ENCODE data around the gene NINJ1. TPM values are rescaled to one million over a fixed set of nuclear protein-coding genes. Genes with fewer than 3 reads are reported as not detected.
A peak's percentile ranks its signal among the peaks of the same experiment; 100 is the strongest.

NINJ1 gene
- total and polyA plus RNA-seq, 2 of the 4 experiments (the other 2 are of a cell fraction) = 21.9 to 38.8 TPM

- TF ChIP-seq RAD21 (IDR thresholded peaks at IDR 0.05; ENCODE audit: low read length) (no peak), MAZ (IDR thresholded peaks at IDR 0.05; ENCODE audit: borderline replicate concordance, low read depth, low read length) (peak; percentile 84; the same call in 1 of the 2 replicates)
These were observed 38.6 kb downstream of the NINJ1 start (continued) for GRCh38 chr9:93095205-93096130.

GRCh38 chr9:93094658-93095204, 39.3 kb downstream of the NINJ1 start:
- TF ChIP-seq, protein P1, sequence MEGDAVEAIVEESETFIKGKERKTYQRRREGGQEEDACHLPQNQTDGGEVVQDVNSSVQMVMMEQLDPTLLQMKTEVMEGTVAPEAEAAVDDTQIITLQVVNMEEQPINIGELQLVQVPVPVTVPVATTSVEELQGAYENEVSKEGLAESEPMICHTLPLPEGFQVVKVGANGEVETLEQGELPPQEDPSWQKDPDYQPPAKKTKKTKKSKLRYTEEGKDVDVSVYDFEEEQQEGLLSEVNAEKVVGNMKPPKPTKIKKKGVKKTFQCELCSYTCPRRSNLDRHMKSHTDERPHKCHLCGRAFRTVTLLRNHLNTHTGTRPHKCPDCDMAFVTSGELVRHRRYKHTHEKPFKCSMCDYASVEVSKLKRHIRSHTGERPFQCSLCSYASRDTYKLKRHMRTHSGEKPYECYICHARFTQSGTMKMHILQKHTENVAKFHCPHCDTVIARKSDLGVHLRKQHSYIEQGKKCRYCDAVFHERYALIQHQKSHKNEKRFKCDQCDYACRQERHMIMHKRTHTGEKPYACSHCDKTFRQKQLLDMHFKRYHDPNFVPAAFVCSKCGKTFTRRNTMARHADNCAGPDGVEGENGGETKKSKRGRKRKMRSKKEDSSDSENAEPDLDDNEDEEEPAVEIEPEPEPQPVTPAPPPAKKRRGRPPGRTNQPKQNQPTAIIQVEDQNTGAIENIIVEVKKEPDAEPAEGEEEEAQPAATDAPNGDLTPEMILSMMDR (conservative IDR thresholded peaks at IDR 0.05; ENCODE audit: low read depth, low read length) = no peak
- no peak for TF ChIP-seq MAFK (IDR thresholded peaks at IDR 0.05; ENCODE audit: low read depth, low read length)
- no peak for TF ChIP-seq RAD21 (IDR thresholded peaks at IDR 0.05; ENCODE audit: low read length)
- no peak for TF ChIP-seq MXI1 (IDR thresholded peaks at IDR 0.05; ENCODE audit: borderline replicate concordance, low read depth, low read length)
- TF ChIP-seq, protein P2, sequence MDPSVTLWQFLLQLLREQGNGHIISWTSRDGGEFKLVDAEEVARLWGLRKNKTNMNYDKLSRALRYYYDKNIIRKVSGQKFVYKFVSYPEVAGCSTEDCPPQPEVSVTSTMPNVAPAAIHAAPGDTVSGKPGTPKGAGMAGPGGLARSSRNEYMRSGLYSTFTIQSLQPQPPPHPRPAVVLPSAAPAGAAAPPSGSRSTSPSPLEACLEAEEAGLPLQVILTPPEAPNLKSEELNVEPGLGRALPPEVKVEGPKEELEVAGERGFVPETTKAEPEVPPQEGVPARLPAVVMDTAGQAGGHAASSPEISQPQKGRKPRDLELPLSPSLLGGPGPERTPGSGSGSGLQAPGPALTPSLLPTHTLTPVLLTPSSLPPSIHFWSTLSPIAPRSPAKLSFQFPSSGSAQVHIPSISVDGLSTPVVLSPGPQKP (IDR thresholded peaks at IDR 0.05; ENCODE audit: borderline replicate concordance, low read depth, low read length) = no peak
- TF ChIP-seq SMC3 (IDR thresholded peaks at IDR 0.05; ENCODE audit: low read depth, low read length) = no peak
- TF ChIP-seq RFX5 (IDR thresholded peaks at IDR 0.05; ENCODE audit: low read depth, low read length) = no peak
- no peak for TF ChIP-seq FOS (IDR thresholded peaks at IDR 0.05; ENCODE audit: low read depth, low read length)
- no peak for TF ChIP-seq BHLHE40 (IDR thresholded peaks at IDR 0.05; ENCODE audit: low read depth, low read length)
- peak overlapping the region; percentile 69 for H3K18ac ChIP-seq (ENCODE audit: low read depth, low read length)
- no peak overlapping the region for H2BK120ac ChIP-seq (ENCODE audit: low read depth, low read length)
- H4K8ac ChIP-seq (ENCODE audit: low read depth in 2 of 2, low read length in 2 of 2) = peak overlapping the region; percentile 96 to 97
- no peak overlapping the region for H3K4me2 ChIP-seq (ENCODE audit: low read depth, low read length)
- CTCF ChIA-PET = interaction anchor here (0.5 to 1.2 kb wide), 3 partner anchors 14 to 1993 kb away, joined by 3 to 5 read pairs (median 4); no protein-coding TSS in a partner anchor
- H2BK20ac ChIP-seq (ENCODE audit: low read depth, low read length) = no peak overlapping the region
- peak overlapping the region; percentile 66 for H2BK5ac ChIP-seq (ENCODE audit: low read depth, low read length, poor library complexity, severe bottlenecking)
- H3K9me1 ChIP-seq (ENCODE audit: insufficient read depth, low read length) = peaks cover 18% of the 10 kb centered on the region
- peak overlapping the region; percentile 97 for H2AK5ac ChIP-seq (ENCODE audit: low read depth, low read length)
- intact Hi-C loops (cut with micrococcal nuclease) = loop anchor here (10.0 kb wide), 1 partner anchor 360 kb away; the partner anchor contains the start of genes FAM120A and FAM120AOS
- peaks cover 23 to 28% of the 10 kb centered on the region in 2 experiments; a peak in 3 of 4 replicates for H3K79me1 ChIP-seq (ENCODE audit: low read depth in 1 of 2, low read length in 2 of 2)
- H3K56ac ChIP-seq (ENCODE audit: extremely low read depth, insufficient read depth, low read length) = no peak overlapping the region
- peak overlapping the region; percentile 53; the same call in 1 of the 2 replicates for H3K14ac ChIP-seq (replicated peaks; ENCODE audit: low read depth, low read length)
- H3K27ac ChIP-seq (ENCODE audit: insufficient read depth, low read length) = peak overlapping the region; percentile 90
- peak overlapping the region; percentile 61 for H3K4ac ChIP-seq (ENCODE audit: low read depth, low read length)
- H2AK9ac ChIP-seq (replicated peaks; ENCODE audit: low read depth, low read length, poor library complexity) = peak overlapping the region; percentile 94
- peaks cover 31% of the 10 kb centered on the region for H3K4me1 ChIP-seq (ENCODE audit: control insufficient read depth, insufficient read depth, low read length)
- peak overlapping the region; percentile 51 for H3K4me3 ChIP-seq (ENCODE audit: insufficient read depth, low read depth, low read length)
- H3K23ac ChIP-seq (ENCODE audit: low read depth, low read length) = no peak overlapping the region
- ATAC-seq (ENCODE audit: low read depth) = no peak
- H3K9ac ChIP-seq (ENCODE audit: low read depth, low read length) = peak overlapping the region; percentile 85; the same call in 1 of the 2 replicates
- H4K20me1 ChIP-seq (ENCODE audit: insufficient read depth, low read length) = peaks cover 16% of the 10 kb centered on the region
- dilution Hi-C loops (cut with HindIII; ENCODE audit: low sequenced_read_pairs, unreplicated experiment) = no loop called here
- H3K27me3 ChIP-seq (ENCODE audit: control insufficient read depth, insufficient read depth, low read length) = no peaks in the 10 kb centered on the region
- BruUV-seq (replicated peaks) = no TSS peak
- peak overlapping the region; percentile 69 for H4K5ac ChIP-seq (ENCODE audit: low read depth, low read length)
- peak overlapping the region; percentile 91 for H2AFZ ChIP-seq (replicated peaks; ENCODE audit: low read length, poor library complexity)
- no CpG with 5 or more reads among the region's 11 CpGs for WGBS, 2 experiments (ENCODE audit: extremely low coverage in 2 of 2, insufficient read length in 1 of 2)
- H3K9me3 ChIP-seq (ENCODE audit: control insufficient read depth, insufficient read depth, low read length) = peaks cover 12% of the 10 kb centered on the region
- in situ Hi-C loops (cut with MboI; ENCODE audit: low sequenced_read_pairs) = no loop called here
- H2BK15ac ChIP-seq (ENCODE audit: low read depth, low read length) = peak overlapping the region; percentile 70; the same call in 1 of the 3 replicates
- DNase-seq = no peak
- peak overlapping the region; percentile 76; the same call in 1 of the 2 replicates for H4K91ac ChIP-seq (ENCODE audit: insufficient read depth, low read depth, low read length)
- no peaks in the 10 kb centered on the region for H3K36me3 ChIP-seq (ENCODE audit: control insufficient read depth, insufficient read depth, low read length)
- POLR2A ChIA-PET (ENCODE audit: unreplicated experiment) = no interaction called here
